Activated CD8-positive, alpha-beta T cell treated with anti-CD3 and anti-CD28 coated beads, Interleukin-2, amount 10 ng/mL, durations not matched to agents 7 days and 5 days (primary cell): ENCODE measurements around the gene GNE. TPM values are rescaled to one million over a fixed set of nuclear protein-coding genes. Genes with fewer than 3 reads are reported as not detected.

ENCODE experiments used
- ATAC-seq: fragments of 150-1000 bp; cut with Tn5 transposase; one replicate; pipeline ENCODE4 v1.10.0; 2021; ENCODE audit warnings: moderate library complexity
- CTCF ChIA-PET: fragments of 350-600 bp; sonication (Branson Sonifier 250); formaldehyde crosslinking; loops from one replicate; lab custom pipeline; 2021; ENCODE audit warnings: antibody characterized with exemption; lab: Charles Lee
- POLR2A ChIA-PET: fragments of 350-600 bp; sonication (Branson Sonifier 250); formaldehyde crosslinking; loops from one replicate; lab custom pipeline; 2021; ENCODE audit warnings: antibody characterized with exemption; lab: Charles Lee
- DNase-seq: peaks from one replicate; pipeline ENCODE4 v3.0.0-alpha.2; 2020
- H3K27ac Mint-ChIP-seq: one replicate; pipeline ENCODE4 v1.8.0; 2021; ENCODE audit warnings: mild to moderate bottlenecking, mixed read lengths
- H3K27me3 Mint-ChIP-seq: one replicate; pipeline ENCODE4 v1.8.0; 2021; ENCODE audit warnings: low read depth, mixed read lengths
- H3K36me3 Mint-ChIP-seq: one replicate; pipeline ENCODE4 v1.8.0; 2021; ENCODE audit warnings: low read depth, mixed read lengths
- H3K4me1 Mint-ChIP-seq: one replicate; pipeline ENCODE4 v1.8.0; 2021; ENCODE audit warnings: low read depth, mixed read lengths
- H3K4me3 Mint-ChIP-seq: one replicate; pipeline ENCODE4 v1.8.0; 2021; ENCODE audit warnings: mild to moderate bottlenecking, mixed read lengths
- H3K9me3 Mint-ChIP-seq: one replicate; pipeline ENCODE4 v1.8.0; 2022; ENCODE audit warnings: mixed read lengths; ENCODE audit not compliant: insufficient read depth
- total RNA-seq, 2 experiments: library from RNA; stranded (reverse); gene quantifications; one replicate each; pipeline ENCODE4 v1.2.3, GENCODE V29; 2021

Gene GNE
- total RNA-seq, 2 experiments from 2014 or later: 15.2 to 16.1 TPM

DNA sequence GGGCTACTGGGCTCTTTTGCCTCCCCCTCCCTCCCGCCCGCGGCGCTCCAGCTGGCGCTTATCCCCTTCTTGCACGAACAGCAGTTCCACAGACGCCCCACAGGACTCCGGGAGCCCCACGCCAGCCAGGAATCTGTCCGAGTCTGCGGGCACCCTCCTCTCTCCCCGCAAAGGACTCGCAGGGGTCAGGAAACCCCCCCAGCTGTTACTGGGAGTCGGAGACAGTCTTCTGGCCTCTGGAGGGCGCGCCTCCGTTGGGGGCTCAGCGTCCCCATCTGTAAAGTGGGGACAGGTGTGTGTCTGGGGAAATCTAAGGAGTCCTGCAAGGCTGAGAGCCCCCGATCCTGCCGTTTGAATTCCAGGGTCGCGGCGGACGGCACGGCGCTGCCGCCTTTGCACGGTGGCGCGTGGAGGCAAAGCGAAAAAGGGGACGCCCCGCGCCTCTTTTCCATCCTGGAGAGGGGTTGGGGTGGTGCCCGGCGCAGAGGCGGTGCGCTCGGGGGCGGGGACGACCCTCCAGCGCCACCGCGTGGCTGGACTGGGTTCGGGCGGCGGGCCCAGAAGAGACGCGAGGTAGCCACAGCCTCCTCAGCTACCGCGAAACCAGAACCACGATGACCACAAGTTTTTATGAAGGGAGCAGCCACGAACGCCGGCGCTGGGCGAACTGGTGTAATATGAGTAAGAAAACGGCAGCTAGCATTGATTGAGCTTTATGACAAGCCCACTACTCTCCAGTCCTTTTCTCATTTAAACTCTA lies 91.9 kb downstream of the GNE start:
- ChIA-PET CTCF (interaction anchor here (0.6 to 9.5 kb wide), 35 partner anchors 7 to 271 kb away, joined by 3 to 304 read pairs (median 5); partner anchors contain the start of genes CLTA, GLIPR2 and OR2S2), POLR2A (interaction anchor here (1.0 to 1.4 kb wide), 2 partner anchors 17 to 30 kb away, joined by 3 to 6 read pairs; partner anchors contain the start of gene GLIPR2)
- Mint-ChIP-seq H3K36me3 (peaks cover 10% of the 10 kb centered on the region), H3K4me1 (peaks cover 19% of the 10 kb centered on the region), H3K27ac (peak overlapping the region; percentile 69), H3K4me3 (peak overlapping the region; percentile 72), H3K27me3 (peaks cover 14% of the 10 kb centered on the region), H3K9me3 (no peaks in the 10 kb centered on the region)
- DNase-seq: peak; percentile 88
- ATAC-seq: peak; percentile 98

DNA sequence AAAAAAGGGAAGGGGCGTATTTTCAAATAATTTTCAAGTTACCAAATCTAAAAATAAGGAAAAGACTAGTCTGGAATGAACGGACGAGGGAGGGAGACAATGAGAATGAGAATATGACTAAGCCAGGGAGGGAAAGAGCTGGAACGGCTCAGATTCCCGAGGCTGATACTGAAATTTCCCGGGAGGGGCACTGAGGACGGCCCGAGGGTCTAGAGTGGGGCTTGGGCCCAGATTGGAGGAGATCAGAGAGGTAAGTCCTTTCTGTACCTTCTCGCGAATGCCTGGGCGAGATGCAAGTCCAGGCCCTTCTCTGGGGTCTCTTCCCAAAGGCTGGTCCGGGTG lies 92.5 kb downstream of the GNE start:
- Mint-ChIP-seq H3K4me1 (peaks cover 19% of the 10 kb centered on the region), H3K36me3 (peaks cover 14% of the 10 kb centered on the region), H3K27ac (no peak overlapping the region), H3K4me3 (peak overlapping the region; percentile 72), H3K9me3 (no peaks in the 10 kb centered on the region), H3K27me3 (peaks cover 14% of the 10 kb centered on the region)
- ATAC-seq (no peak), DNase-seq (no peak)
- POLR2A ChIA-PET: interaction anchor here (1.4 kb wide), 1 partner anchor 29 kb away, joined by 6 read pairs; the partner anchor contains the start of gene GLIPR2
- CTCF ChIA-PET: interaction anchor here (0.6 to 9.5 kb wide), 21 partner anchors 15 to 176 kb away, joined by 3 to 304 read pairs (median 8); partner anchors contain the start of genes CLTA and GLIPR2

DNA sequence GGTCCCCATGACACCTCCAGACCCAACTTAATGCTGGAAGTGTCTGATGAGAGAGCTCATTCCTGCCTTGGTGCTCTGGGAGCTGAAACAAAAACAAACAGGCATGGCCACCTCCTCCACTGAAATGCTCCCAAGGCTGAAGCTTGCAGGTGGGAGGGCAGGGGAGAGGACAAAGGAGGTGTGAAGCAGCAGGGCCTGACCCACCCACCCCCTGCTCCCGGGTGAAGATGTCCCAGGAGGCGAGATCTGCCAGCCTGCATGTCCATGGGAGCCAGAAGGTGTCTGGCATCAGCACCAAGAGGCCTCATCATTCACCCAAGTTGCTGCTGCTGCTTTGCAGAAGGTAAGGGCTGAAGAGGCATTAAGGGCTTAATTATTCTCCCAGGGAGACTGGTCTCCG lies 93.3 kb downstream of the GNE start:
- no peak overlapping the region for H3K4me3 Mint-ChIP-seq
- ATAC-seq: no peak
- DNase-seq: no peak
- H3K9me3 Mint-ChIP-seq: no peaks in the 10 kb centered on the region
- POLR2A ChIA-PET: interaction anchor here (1.0 to 2.0 kb wide), 4 partner anchors 13 to 62 kb away, joined by 3 to 7 read pairs (median 4); partner anchors contain the start of gene CLTA
- H3K27me3 Mint-ChIP-seq: peaks cover 14% of the 10 kb centered on the region
- H3K27ac Mint-ChIP-seq: no peak overlapping the region
- H3K4me1 Mint-ChIP-seq: peaks cover 22% of the 10 kb centered on the region
- peaks cover 20% of the 10 kb centered on the region for H3K36me3 Mint-ChIP-seq
- CTCF ChIA-PET: interaction anchor here (0.9 to 9.5 kb wide), 11 partner anchors 15 to 157 kb away, joined by 3 to 304 read pairs (median 8); partner anchors contain the start of genes CLTA and GLIPR2

Other genes with a start within 250 kb of the GNE start
- gene RECK, start 221.5 kb downstream of the GNE start, total RNA-seq: 1 to 10 TPM; 5.7 to 7.3 TPM
- gene GLIPR2, start 121.7 kb downstream of the GNE start, total RNA-seq: 10 to 100 TPM; 67.8 to 73.0 TPM
- under 1 TPM; 0.13 to 0.32 TPM for gene CCIN, start 89.1 kb downstream of the GNE start, total RNA-seq
- gene CLTA, start 67.5 kb downstream of the GNE start, total RNA-seq: 100 to 1,000 TPM; 167 to 170 TPM
- 10 to 100 TPM; 39.5 to 40.0 TPM for gene RNF38, start 141.8 kb upstream of the GNE start, total RNA-seq